Panc1 (cell line): ENCODE measurements around the gene STK4. TPM values are rescaled to one million over a fixed set of nuclear protein-coding genes. Genes with fewer than 3 reads are reported as not detected.

Experiments
- ATAC-seq: fragments of 200-7000 bp; cut with Tn5 transposase; 2 replicates; pipeline ENCODE4 v1.9.1; 2020; ENCODE audit warnings: mild to moderate bottlenecking, moderate library complexity
- BruUV-seq: library from RNA; stranded (reverse); fragments of 400-500 nt; replicated peaks from 2 replicates; lab custom pipeline; 2021; lab: Mats Ljungman, UMichigan
- CTCF ChIA-PET: fragments of 300-600 bp; sonication (Branson Sonifier 250); formaldehyde crosslinking; loops from one replicate; lab custom pipeline; 2022; ENCODE audit warnings: antibody characterized with exemption; lab: Charles Lee
- POLR2A ChIA-PET: fragments of 300-600 bp; sonication (Branson Sonifier 250); formaldehyde crosslinking; loops from one replicate; lab custom pipeline; 2022; ENCODE audit warnings: antibody characterized with exemption; lab: Charles Lee
- DNase-seq: peaks from one replicate; pipeline ENCODE4 v3.0.0-alpha.2; 2010; ENCODE audit warnings: low read depth, low spot score
- H3K27ac ChIP-seq: 2 replicates; pipeline ENCODE4 v1.5.1; 2011; ENCODE audit warnings: mild to moderate bottlenecking, low read length, inconsistent platforms
- H3K27me3 ChIP-seq: fragments of 200-500 bp; sonication (Bioruptor generic); 2 replicates; pipeline ENCODE4 v1.6.0; 2014; ENCODE audit warnings: low read length, inconsistent platforms; ENCODE audit not compliant: control insufficient read depth, insufficient read depth
- H3K36me3 ChIP-seq: fragments of 200-500 bp; sonication (Bioruptor generic); 2 replicates; pipeline ENCODE4 v1.5.1; 2014; ENCODE audit warnings: inconsistent platforms, mild to moderate bottlenecking, low read length, moderate library complexity; ENCODE audit not compliant: control insufficient read depth, insufficient read depth
- H3K4me1 ChIP-seq: 2 replicates; pipeline ENCODE4 v1.5.1; 2011; ENCODE audit warnings: inconsistent platforms, mild to moderate bottlenecking, low read length, moderate library complexity; ENCODE audit not compliant: control insufficient read depth, insufficient read depth
- H3K4me3 ChIP-seq, 2 experiments: 2 replicates each; pipeline ENCODE4 v1.5.1; 2011 to 2012; ENCODE audit warnings: low read depth in 2 of 2, low read length in 2 of 2, mild to moderate bottlenecking in 2 of 2, inconsistent platforms in 1 of 2, moderate library complexity in 1 of 2
- H3K9me3 ChIP-seq: fragments of 200-500 bp; sonication (Bioruptor generic); 2 replicates; pipeline ENCODE4 v1.5.1; 2014; ENCODE audit warnings: low read depth, mild to moderate bottlenecking, inconsistent platforms, low read length, moderate library complexity; ENCODE audit not compliant: control insufficient read depth, insufficient read depth
- CTCF ChIP-seq: fragments of 450-650 bp; IDR thresholded peaks from 2 replicates; pipeline ENCODE4 v1.5.1; 2017; ENCODE audit warnings: mild to moderate bottlenecking
- POLR2AphosphoS5 ChIP-seq: IDR thresholded peaks from 2 replicates; pipeline ENCODE4 v1.6.1; 2012; ENCODE audit warnings: mild to moderate bottlenecking, low read depth, low read length, moderate library complexity
- REST ChIP-seq, 2 experiments: IDR thresholded peaks; 2 replicates each; pipeline ENCODE4 v1.6.1; 2011 to 2012; ENCODE audit warnings: low read depth in 2 of 2, control low read depth in 1 of 2, low read length in 1 of 2, mild to moderate bottlenecking in 1 of 2, moderate library complexity in 1 of 2; ENCODE audit not compliant: insufficient read depth in 1 of 2
- SIN3A ChIP-seq: IDR thresholded peaks from 2 replicates; pipeline ENCODE4 v1.6.1; 2012; ENCODE audit warnings: low read depth, mild to moderate bottlenecking, low read length, moderate library complexity, borderline replicate concordance; ENCODE audit not compliant: insufficient read depth
- TCF7L2 ChIP-seq: IDR thresholded peaks from 2 replicates; pipeline ENCODE4 v1.6.1; 2011; ENCODE audit warnings: mild to moderate bottlenecking, low read depth, low read length, inconsistent platforms
- in situ Hi-C: cut with HindIII; loops from 2 replicates; pipeline ENCODE4 v1.10.0; 2016; ENCODE audit warnings: low sequenced_read_pairs, low pct_unique_long_range_greater_than_20kb
- intact Hi-C: fragments of 100-400 bp; cut with micrococcal nuclease; formaldehyde crosslinking; loops from one replicate; pipeline ENCODE4 v1.10.0; 2022; ENCODE audit not compliant: unreplicated experiment
- total RNA-seq: library from RNA; stranded (reverse); gene quantifications from one replicate; pipeline ENCODE4 v1.2.1, GENCODE V29; 2021; ENCODE audit not compliant: unreplicated experiment

STK4 gene
- total RNA-seq, 1 experiment from 2014 or later: 50.2 TPM

DNA sequence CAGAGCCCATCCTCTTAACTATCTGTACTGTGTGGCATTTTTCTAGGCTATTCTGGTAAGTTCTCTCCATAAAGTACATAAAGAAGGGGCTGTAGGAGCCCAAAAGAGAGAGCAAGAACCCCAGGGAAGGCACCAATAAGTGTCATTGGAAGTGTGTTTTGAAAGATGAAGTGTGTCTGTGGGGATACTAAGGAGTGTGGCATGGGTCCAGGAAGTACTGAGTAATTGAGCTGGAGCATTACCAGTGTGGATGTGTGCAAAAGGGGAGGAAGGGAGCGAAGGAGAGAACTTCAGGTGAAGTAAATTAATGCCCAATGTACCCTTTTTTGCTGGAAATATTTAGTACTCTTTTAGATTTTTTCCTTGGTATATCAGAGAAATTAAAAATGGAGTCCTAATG lies 70.7 kb downstream of the STK4 start:
- in situ Hi-C loops (no loop called here), intact Hi-C loops (no loop called here)
- no peak for TF ChIP-seq POLR2AphosphoS5
- no peak for TF ChIP-seq SIN3A
- TF ChIP-seq TCF7L2: no peak
- no peak for TF ChIP-seq CTCF
- TF ChIP-seq REST (IDR thresholded peaks at IDR 0.05; ENCODE audit: insufficient read depth in 1 of 2, low read depth in 2 of 2, low read length in 1 of 2): no peak
- BruUV-seq: no TSS peak
- DNase-seq: no peak
- Histone ChIP-seq H3K36me3 (no peaks in the 10 kb centered on the region), H3K9me3 (no peaks in the 10 kb centered on the region), H3K27me3 (no peaks in the 10 kb centered on the region), H3K4me3 (no peak overlapping the region), H3K27ac (peak overlapping the region; percentile 55; the same call in 1 of the 2 replicates), H3K4me1 (peaks cover 10% of the 10 kb centered on the region)
- ChIA-PET POLR2A (no interaction called here), CTCF (no interaction called here)
- no peak for ATAC-seq

DNA sequence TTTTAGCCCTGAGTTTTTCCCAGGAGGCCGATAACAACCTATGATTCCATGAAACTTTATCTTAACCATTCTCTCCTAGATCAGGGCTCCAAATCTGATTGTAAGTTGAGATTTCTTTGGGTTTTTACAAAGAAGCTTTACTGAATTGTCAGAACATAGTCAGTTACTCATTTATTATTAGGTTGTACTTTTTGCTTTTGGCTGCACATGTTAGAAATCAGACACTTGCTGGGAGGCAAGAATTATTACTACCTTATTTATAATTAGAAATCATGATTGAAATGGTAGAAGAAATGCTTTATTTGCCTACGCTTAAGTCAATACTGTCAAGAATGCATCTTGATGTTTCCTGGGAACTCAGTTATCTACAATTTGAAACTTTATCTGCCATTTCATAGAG lies 71.3 kb downstream of the STK4 start:
- no peaks in the 10 kb centered on the region for H3K27me3 ChIP-seq
- TF ChIP-seq TCF7L2 (no peak), POLR2AphosphoS5 (no peak), SIN3A (no peak), CTCF (no peak), REST (IDR thresholded peaks at IDR 0.05; ENCODE audit: insufficient read depth in 1 of 2, low read depth in 2 of 2, low read length in 1 of 2) (no peak)
- in situ Hi-C loops (no loop called here), intact Hi-C loops (no loop called here)
- no peak for ATAC-seq
- H3K4me1 ChIP-seq: peaks cover 13% of the 10 kb centered on the region
- H3K4me3 ChIP-seq: no peak overlapping the region
- ChIA-PET CTCF (interaction anchor here (0.5 kb wide), 1 partner anchor 25 kb away, joined by 3 read pairs; no protein-coding TSS in a partner anchor), POLR2A (no interaction called here)
- no peaks in the 10 kb centered on the region for H3K9me3 ChIP-seq
- no peak overlapping the region for H3K27ac ChIP-seq
- no peaks in the 10 kb centered on the region for H3K36me3 ChIP-seq
- DNase-seq: no peak
- BruUV-seq: no TSS peak
